ENCODE data around the gene KRTAP15-1. TPM values are rescaled to one million over a fixed set of nuclear protein-coding genes. Genes with fewer than 3 reads are reported as not detected.

KRTAP15-1 gene
- total and polyA plus RNA-seq, 2 donors (not counting 3 experiments of a cell fraction or from before 2014, with no cell fraction given): not detected

- Histone ChIP-seq H3K9me3 (replicated peaks; ENCODE audit: control insufficient read depth, insufficient read depth, low read length) (peaks cover 3% of the 10 kb centered on the region), H3K27ac (ENCODE audit: insufficient read depth, low read depth, low read length) (no peak overlapping the region), H3K4me2 (ENCODE audit: insufficient read depth, low read length) (no peak overlapping the region), H3K79me2 (ENCODE audit: control insufficient read depth, insufficient read depth, low read length) (no peaks in the 10 kb centered on the region), H2AFZ (ENCODE audit: low read depth, low read length) (no peak overlapping the region), H3K4me3 (replicated peaks in 1 of 3; ENCODE audit: insufficient read depth in 1 of 3, low read depth in 1 of 3, low read length in 3 of 3) (no peak overlapping the region), H3K4me1 (ENCODE audit: control insufficient read depth, extremely low read depth, insufficient read depth, low read length) (no peaks in the 10 kb centered on the region), H3K9me1 (replicated peaks; ENCODE audit: control insufficient read depth, extremely low read depth, insufficient read depth, low read length) (no peaks in the 10 kb centered on the region), H3K27me3 (ENCODE audit: control insufficient read depth in 2 of 2, insufficient read depth in 2 of 2, low read length in 2 of 2) (no peaks in the 10 kb centered on the region), H3K36me3 (ENCODE audit: control insufficient read depth in 2 of 2, extremely low read depth in 1 of 2, insufficient read depth in 2 of 2, low read length in 2 of 2) (no peaks in the 10 kb centered on the region), H3K9ac (replicated peaks; ENCODE audit: extremely low read depth, insufficient read depth, low read length) (no peak overlapping the region), H4K20me1 (replicated peaks; ENCODE audit: control insufficient read depth, extremely low read depth, insufficient read depth, low read length) (no peaks in the 10 kb centered on the region)
- no TSS peak for BruUV-seq (replicated peaks)
- CTCF ChIA-PET: no interaction called here
- intact Hi-C loops (cut with micrococcal nuclease): no loop called here
- DNase-seq (ENCODE audit: low read depth, low spot score) (no peak), FAIRE-seq (no peak)
- TF ChIP-seq POLR2A (IDR thresholded peaks at IDR 0.05; ENCODE audit: low read depth, low read length) (no peak), JUN (IDR thresholded peaks at IDR 0.05; ENCODE audit: borderline replicate concordance, insufficient read depth, insufficient read length, low read depth) (no peak), FOS (IDR thresholded peaks at IDR 0.05; ENCODE audit: borderline replicate concordance, insufficient read depth, low read length) (no peak), POLR2AphosphoS5 (IDR thresholded peaks at IDR 0.05; ENCODE audit: insufficient read depth, low read depth, low read length) (no peak), EZH2 (IDR thresholded peaks at IDR 0.05; ENCODE audit: borderline replicate concordance, low read depth, low read length, severe bottlenecking) (no peak), MYC (IDR thresholded peaks at IDR 0.05; ENCODE audit: low read depth, low read length) (no peak), CTCF (IDR thresholded peaks at IDR 0.05; ENCODE audit: extremely low read depth in 1 of 2, insufficient read depth in 1 of 2, low read depth in 1 of 2, low read length in 2 of 2) (no peak), GATA2 (IDR thresholded peaks at IDR 0.05; ENCODE audit: insufficient read depth, insufficient read length, low read depth, low read length) (no peak)
- TF ChIP-seq, protein P1, sequence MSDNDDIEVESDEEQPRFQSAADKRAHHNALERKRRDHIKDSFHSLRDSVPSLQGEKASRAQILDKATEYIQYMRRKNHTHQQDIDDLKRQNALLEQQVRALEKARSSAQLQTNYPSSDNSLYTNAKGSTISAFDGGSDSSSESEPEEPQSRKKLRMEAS (IDR thresholded peaks at IDR 0.05; ENCODE audit: insufficient read depth, insufficient read length): no peak
- dilution Hi-C loops (cut with MboI; ENCODE audit: extremely low pct_ligation_motif_present, low sequenced_read_pairs): no loop called here
- POLR2A ChIA-PET: no interaction called here
These were observed 7.0 kb downstream of the KRTAP15-1 start for GRCh38 chr21:30447056-30447455.
